CD4-positive, alpha-beta T cell treated with Interleukin-10 for 1 hour (primary cell): Measurements from ENCODE around the gene B3GAT1.
A peak's percentile ranks its signal among the peaks of the same experiment; 100 is the strongest.

Experiments
- DNase-seq: peaks from one replicate; pipeline ENCODE4 v3.0.0-alpha.2; 2020

Gene B3GAT1

GRCh38 chr11:134370526-134371435 lies 41.3 kb downstream of the B3GAT1 start:
- DNase-seq = no peak

GRCh38 chr11:134369656-134370525 lies 42.2 kb downstream of the B3GAT1 start:
- no peak for DNase-seq

GRCh38 chr11:134367781-134368180 lies 44.3 kb downstream of the B3GAT1 start:
- DNase-seq = no peak

GRCh38 chr11:134366254-134366653 lies 45.8 kb downstream of the B3GAT1 start:
- DNase-seq = no peak

DNA sequence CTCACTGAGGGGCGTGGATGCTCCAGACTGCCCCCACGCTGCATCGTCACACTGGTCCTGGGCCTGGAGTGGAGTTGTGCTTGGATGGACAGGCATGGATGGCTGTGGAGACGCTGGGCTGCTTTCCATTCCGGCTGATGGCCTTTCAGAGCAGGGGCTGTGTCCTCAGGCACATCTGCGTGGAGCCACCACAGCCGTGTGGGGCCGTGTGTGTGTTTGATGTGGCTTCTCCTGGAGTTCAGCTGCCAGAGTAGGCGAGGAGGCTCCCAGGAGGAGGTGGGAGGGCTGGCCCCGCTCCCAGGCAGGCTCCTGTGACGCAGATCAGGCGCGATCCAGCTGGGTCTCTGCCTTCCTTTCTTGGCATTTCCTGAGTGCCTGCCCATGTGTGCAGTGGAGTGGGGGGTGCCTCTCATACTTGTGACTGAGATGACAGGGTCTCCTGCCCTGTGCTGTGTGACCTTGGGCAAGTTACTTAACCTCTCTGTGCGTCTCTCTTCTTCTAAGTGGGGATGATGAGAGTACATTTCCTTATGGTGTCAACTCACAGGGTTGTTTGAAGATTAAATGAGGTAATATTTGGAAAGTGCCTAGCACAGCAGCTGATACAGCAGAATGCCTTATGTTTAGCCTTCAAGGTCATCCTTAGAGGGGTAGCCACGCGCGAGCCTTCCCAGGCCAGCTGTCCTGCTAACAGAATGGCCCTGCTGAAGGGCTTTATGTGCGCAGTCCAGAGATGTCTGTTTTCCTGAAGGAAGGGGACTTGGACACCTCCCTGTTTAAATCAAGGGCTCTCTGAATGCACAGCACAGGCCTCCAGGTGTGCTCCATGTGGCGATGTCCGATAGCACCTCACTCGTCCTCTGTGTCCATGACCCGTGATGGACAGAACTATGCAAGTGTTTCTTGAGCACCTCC lies 46.8 kb downstream of the B3GAT1 start:
- DNase-seq = no peak

GRCh38 chr11:134364261-134364660 lies 47.8 kb downstream of the B3GAT1 start:
- no peak for DNase-seq

DNA sequence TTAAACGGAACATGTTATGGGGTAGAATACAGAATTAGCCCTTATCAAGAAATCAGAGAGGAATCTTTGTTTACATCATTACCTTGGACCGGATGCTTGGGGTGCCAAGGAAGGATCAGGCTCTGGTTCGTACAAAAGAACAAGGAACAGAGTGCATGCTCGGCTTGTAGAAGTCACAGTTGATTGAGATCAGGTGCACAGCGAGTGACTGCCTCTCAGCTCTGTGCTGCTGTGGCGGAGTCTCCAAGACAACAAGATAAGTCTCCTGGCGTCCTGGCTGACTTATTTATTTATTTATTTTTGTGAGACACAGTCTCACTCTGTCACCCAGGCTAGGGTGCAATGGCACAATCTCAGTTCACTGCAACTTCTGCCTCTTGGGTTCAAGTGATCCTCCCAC lies 48.5 kb downstream of the B3GAT1 start:
- DNase-seq = no peak

DNA sequence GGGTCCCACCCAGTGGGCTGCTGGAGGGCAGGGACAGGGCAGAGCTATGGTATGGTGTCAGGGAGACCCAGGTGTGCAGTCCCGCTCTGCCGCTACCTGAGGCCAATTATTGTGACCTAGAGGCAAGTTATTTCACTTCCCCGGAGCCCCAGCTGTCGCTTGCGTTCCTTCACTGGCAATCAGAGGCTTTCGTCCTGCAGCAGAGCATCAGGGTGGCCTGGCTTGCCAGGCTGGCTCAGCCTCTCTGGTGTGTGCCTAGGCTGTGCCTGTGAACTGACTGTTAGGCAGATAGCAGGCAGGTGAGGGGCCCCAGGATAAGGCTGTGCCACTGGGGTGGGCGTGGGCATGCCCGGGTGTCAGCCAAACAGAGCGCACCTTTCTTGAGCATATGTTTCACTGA lies 48.9 kb downstream of the B3GAT1 start:
- no peak for DNase-seq

- no peak for DNase-seq
Measured at GRCh38 chr11:134362192-134362901, 49.7 kb downstream of the B3GAT1 start.

GRCh38 chr11:134361661-134362060 lies 50.4 kb downstream of the B3GAT1 start:
- no peak for DNase-seq

DNA sequence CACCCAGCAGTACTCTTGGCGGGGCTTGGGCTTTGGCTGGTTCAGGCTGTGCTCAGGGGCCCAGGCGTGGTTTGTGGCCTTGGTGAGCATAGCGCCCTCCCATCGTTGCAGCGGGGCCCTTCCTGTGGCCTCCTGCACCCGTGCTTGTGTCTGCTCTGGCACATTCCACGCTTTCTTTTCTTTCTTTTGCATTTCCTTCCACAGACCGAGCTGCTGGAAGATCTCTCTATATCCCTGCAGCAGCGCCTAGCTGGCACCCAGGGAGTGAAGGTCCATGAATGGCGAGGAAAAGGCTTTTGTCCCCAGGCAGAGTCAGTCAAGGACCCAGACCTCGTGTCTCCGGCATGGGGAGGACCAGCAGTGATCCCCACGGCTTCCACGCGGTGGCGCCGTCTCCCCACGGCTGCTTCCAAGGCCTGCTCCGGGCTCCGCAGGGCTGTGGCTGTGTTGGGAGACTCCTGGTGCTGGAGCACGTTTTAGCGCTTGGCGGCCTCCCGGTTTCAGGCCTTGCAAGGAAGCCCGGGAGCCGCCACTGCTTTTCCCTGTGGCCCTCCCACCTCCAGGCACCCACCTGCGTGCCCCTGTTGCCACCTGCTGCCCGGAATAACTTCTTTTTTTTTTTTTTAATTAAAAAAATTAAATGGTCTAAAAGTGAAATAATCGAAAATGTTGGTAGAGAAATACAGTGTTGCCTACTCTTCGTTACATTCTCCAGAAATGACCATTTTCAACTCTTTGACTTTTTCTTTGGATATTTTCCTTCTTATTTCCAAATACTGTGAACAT lies 51.8 kb downstream of the B3GAT1 start:
- DNase-seq = peak; percentile 73

- DNase-seq = no peak
Measured at GRCh38 chr11:134359646-134360045, 52.4 kb downstream of the B3GAT1 start.

DNA sequence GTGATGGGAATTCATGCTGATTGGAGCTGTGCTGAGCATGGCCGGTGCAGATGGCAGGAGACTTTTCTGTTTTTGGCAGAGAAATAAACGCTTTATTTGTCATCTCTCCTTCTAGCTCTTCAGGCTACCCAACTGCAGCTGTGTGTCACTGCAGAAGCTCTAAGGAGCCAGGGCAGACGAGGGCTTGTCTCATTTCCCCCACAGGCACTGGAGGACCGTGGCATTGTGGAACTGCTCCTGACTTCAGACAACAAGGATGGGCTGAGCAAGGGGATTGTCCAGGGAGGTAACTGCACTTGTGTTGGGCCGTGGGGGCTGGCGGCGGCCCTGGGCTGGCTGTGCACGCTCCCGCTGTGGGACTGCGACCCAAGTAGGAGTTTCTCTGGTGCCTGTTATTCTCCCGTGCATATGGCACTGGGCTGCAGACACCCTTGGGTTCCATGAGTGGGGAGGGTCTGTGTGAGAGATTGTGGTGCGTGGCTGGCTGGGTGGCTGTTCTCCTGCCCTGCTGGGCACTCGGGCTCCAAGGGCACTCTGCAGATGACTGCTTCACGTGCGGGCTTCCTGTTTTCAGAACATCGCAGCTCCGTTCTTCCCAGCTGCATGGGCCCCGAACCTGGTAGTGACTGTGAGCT lies 53.1 kb downstream of the B3GAT1 start:
- DNase-seq = no peak

DNA sequence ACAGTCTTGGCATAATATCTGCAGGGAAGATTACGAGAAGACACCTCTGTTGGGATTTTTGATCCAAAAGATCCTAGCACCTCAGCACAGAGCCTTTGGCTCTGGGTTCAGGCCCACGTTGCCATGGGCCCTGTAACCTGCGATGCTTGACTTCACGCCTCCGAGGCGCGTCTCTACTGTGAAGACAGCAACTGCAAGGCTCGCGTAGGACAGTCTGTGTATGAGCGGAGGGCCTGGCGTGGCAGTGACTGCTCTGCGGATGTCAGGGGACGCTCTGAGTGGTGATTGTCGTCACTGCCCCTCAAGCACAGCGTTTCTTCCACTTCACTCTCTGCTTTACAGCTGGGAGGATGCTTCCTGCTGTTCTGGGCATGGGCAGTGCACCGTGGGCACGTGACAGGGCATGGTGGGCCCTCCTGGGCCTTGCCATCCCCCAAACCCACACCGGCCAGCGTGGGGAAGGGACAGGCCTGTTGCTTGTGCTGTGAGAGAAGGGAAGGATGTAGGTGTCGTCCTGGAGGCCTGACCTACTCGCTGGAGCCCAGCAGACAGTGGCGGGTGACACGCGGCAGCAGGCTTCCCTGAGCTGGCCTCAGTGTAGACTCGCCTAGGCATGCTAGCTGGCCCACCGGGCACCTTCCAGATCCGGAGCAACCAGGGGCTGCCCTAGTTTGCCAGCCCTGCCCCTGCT lies 53.7 kb downstream of the B3GAT1 start:
- DNase-seq = no peak

DNA sequence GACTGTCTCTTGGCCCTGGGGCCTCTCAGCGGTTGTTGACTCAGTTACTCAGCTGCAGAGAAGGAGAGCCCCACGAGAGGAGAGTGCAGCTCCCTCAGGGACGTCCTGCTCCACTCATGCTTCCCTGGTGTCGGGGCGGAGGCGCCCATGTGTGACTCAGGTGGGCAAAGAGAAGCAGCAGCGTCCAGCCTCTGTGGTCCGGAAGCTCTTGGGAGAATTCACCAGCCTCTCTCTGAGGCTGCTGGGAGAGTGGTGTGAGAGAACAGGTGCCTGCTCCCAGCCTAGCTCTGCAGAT lies 54.5 kb downstream of the B3GAT1 start:
- no peak for DNase-seq

GRCh38 chr11:134356656-134357544 lies 55.1 kb downstream of the B3GAT1 start:
- DNase-seq = no peak

DNA sequence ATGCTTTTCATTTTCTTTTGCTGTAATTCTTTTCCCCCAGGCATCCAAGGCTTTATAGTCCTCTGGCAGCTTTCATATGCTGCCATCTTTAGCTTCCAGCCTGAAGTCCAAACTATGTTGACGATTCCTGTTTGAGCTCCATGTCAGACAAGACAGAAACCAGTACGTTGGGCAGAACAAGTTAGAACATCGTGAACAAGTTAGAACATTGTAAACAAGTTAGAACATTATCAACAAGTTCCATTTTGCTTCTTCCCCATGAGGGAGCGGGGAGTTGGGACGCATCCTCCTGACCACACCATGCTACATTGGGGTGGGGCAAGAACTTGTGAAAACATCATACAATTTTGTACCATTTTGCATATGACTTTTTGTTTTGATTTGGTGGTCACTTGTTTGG lies 56.4 kb downstream of the B3GAT1 start:
- no peak for DNase-seq

DNA sequence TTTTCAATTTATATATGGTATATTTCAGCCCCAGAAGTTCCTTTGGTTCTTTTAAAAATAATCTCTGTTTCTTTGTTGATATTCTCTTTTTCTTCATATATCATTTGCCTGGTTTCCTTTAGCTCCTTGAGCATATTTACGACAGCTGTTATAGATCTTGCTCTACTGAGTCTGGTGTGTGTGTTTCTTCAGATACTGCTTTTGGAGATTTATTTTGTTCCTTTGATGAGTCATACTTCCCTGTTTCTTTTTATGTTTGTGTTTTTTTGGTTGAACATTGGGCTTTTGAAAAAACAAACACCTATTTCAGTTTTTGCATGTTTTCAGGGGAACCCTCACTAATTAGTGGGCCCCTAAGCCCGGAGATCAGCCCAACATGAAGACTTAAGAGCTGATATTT lies 56.9 kb downstream of the B3GAT1 start:
- no peak for DNase-seq

DNA sequence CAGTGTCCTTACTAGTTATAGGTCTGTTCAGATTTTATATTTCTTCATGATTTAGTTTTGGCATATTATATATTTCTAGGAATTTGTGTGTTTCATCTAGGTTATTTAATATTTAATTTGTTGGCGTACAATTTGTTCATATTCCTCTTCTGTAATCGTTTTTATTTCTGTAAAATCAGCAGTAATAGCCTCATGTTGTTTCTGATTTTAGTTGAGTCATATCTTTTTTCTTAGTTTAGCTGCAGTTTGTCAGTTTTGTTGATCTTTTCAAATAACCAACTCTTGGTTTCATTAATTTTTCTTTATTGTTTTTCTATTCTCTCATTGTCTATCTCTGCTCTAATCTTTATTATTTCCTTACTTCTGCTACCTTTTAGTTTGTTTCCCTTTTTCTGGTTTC lies 59.9 kb downstream of the B3GAT1 start:
- no peak for DNase-seq
